AG04450 (cell line): ENCODE data around the gene GABBR2. TPM values are rescaled to one million over a fixed set of nuclear protein-coding genes. Genes with fewer than 3 reads are reported as not detected.

ENCODE experiments used
- CTCF ChIA-PET: fragments of 300-600, 350-600 bp; formaldehyde crosslinking; extraction: SDS; loops from one replicate; lab custom pipeline; 2022; ENCODE audit warnings: antibody characterized with exemption, inconsistent platforms; lab: Charles Lee
- POLR2A ChIA-PET: fragments of 350-600 bp; formaldehyde crosslinking; extraction: SDS; loops from one replicate; lab custom pipeline; 2021; ENCODE audit warnings: antibody characterized with exemption, inconsistent platforms; lab: Yijun Ruan, JAX
- DNase-seq: peaks from one replicate; pipeline ENCODE4 v3.0.0-alpha.2; 2011; ENCODE audit warnings: low read depth, low spot score
- H3K27ac ChIP-seq: one replicate; pipeline ENCODE4 v1.5.1; 2012; ENCODE audit warnings: low read depth, low read length, control low read depth
- H3K27me3 ChIP-seq: one replicate; pipeline ENCODE4 v1.6.0; 2012; ENCODE audit warnings: low read length; ENCODE audit not compliant: control insufficient read depth, insufficient read depth
- H3K4me3 ChIP-seq: 2 replicates; pipeline ENCODE4 v1.5.1; 2011; ENCODE audit warnings: mild to moderate bottlenecking, low read depth, low read length, control low read depth
- H3K9me3 ChIP-seq: 2 replicates; pipeline ENCODE4 v1.5.1; 2012; ENCODE audit warnings: low read length; ENCODE audit not compliant: control insufficient read depth, insufficient read depth
- polyA plus RNA-seq: library from polyadenylated mRNA; depleted of rRNA; stranded (reverse); fragments of >200 nt; gene quantifications from 2 replicates; pipeline ENCODE4 v1.2.3, GENCODE V29; 2011
- TF ChIP-seq, protein P1 (sequence below): IDR thresholded peaks from 2 replicates; pipeline ENCODE4 v1.5.1; 2011; ENCODE audit warnings: low read depth, low read length, control low read depth, inconsistent platforms

Gene GABBR2
- polyA plus RNA-seq, 1 experiment: 2.4 TPM

GRCh38 chr9:98532147-98532546 is 176.6 kb downstream of the GABBR2 start:
- ChIA-PET CTCF (no interaction called here), POLR2A (no interaction called here)
- TF ChIP-seq, protein P1, sequence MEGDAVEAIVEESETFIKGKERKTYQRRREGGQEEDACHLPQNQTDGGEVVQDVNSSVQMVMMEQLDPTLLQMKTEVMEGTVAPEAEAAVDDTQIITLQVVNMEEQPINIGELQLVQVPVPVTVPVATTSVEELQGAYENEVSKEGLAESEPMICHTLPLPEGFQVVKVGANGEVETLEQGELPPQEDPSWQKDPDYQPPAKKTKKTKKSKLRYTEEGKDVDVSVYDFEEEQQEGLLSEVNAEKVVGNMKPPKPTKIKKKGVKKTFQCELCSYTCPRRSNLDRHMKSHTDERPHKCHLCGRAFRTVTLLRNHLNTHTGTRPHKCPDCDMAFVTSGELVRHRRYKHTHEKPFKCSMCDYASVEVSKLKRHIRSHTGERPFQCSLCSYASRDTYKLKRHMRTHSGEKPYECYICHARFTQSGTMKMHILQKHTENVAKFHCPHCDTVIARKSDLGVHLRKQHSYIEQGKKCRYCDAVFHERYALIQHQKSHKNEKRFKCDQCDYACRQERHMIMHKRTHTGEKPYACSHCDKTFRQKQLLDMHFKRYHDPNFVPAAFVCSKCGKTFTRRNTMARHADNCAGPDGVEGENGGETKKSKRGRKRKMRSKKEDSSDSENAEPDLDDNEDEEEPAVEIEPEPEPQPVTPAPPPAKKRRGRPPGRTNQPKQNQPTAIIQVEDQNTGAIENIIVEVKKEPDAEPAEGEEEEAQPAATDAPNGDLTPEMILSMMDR: no peak

GRCh38 chr9:98530806-98531386 is 177.8 kb downstream of the GABBR2 start:
- H3K27ac ChIP-seq: no peak overlapping the region
- no peaks in the 10 kb centered on the region; the same call in 1 of the 2 replicates for H3K9me3 ChIP-seq
- ChIA-PET POLR2A (no interaction called here), CTCF (no interaction called here)
- peaks cover 8% of the 10 kb centered on the region for H3K27me3 ChIP-seq
- TF ChIP-seq, protein P1: no peak
- no peak overlapping the region for H3K4me3 ChIP-seq
- no peak for DNase-seq

More at GRCh38 chr9:98532147-98532546, 176.6 kb downstream of the GABBR2 start:
- Histone ChIP-seq H3K27me3 (peaks cover 8% of the 10 kb centered on the region), H3K9me3 (peaks cover 5% of the 10 kb centered on the region), H3K4me3 (no peak overlapping the region), H3K27ac (no peak overlapping the region)
- no peak for DNase-seq

DNA sequence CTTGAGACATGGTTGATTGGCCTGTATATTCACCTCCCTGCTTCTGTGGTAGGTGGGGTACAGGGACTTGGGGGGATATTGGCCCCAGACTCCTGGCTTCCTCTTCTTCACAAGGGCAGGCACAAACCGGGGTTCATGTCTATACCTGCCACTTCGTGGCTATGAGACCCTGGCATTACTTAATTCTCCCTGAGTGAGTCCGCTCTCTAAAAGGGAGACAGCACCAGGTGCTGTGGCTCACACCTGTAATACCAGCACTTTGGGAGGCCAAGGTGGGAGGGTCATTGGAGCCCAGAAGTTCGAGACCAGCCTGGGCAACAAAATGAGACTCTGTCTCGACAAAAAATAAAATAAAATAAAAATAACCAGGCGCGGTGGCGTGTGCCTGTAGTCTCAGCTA is 178.5 kb downstream of the GABBR2 start:
- Histone ChIP-seq H3K4me3 (no peak overlapping the region), H3K27me3 (peaks cover 8% of the 10 kb centered on the region), H3K27ac (no peak overlapping the region), H3K9me3 (no peaks in the 10 kb centered on the region; the same call in 1 of the 2 replicates)
- DNase-seq: no peak
- ChIA-PET CTCF (no interaction called here), POLR2A (no interaction called here)
- TF ChIP-seq, protein P1: no peak

DNA sequence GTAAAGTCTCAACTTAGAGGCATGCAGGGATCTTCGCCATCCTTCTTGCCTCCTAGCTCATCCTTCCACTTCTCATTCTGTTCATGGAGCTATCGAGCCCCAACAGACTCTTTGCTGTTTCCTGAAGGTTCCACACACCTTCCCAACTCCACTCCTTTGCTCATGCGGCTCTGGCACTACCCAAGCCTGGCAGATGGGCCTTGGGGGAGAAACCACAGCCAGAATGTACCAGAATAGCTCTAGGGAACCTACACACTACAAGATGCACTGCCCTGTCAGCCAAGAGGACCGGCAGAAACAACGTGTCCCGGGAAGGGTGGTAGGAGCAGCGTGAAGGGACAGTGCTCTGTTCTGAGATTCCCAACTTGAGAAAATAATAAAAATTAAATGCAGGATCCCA is 178.9 kb downstream of the GABBR2 start:
- no peak overlapping the region for H3K4me3 ChIP-seq
- ChIA-PET POLR2A (no interaction called here), CTCF (no interaction called here)
- DNase-seq: no peak
- H3K27me3 ChIP-seq: peaks cover 8% of the 10 kb centered on the region
- TF ChIP-seq, protein P1: no peak
- H3K9me3 ChIP-seq: no peaks in the 10 kb centered on the region; the same call in 1 of the 2 replicates
- no peak overlapping the region for H3K27ac ChIP-seq

DNA sequence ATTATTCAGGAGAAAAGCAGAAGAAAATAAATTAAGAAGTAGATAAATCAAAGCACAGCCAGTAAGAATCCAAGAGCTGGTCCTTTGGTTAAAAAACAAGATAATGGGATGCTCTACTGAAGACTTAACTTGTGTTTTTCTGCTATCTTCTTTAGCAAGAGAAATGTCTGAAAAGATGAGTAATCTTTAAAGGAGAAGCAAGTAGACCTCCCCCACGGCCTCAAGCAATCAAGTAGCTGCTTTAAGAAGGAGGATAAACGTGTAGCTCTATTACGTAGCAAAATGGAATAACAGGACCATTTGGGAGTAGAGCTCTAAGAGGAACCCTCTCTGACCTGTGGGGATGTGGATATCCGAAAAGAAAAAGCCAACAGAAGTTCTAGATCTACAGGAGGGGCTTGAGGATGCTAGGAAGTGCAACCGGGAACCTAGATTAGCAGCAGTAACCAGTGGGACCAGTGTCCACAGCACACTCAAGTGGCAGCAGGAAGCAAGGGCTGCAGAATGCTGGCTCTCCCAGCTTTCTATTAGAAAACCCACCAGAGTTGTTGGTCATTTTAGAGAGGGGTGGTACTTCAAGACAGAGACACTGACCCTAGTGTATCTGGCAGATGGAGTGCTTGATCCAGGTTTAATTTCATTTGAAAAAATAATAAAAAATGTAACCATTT is 185.4 kb downstream of the GABBR2 start:
- CTCF ChIA-PET: interaction anchor here (0.9 to 1.1 kb wide), 2 partner anchors 39 to 207 kb away, joined by 3 read pairs; no protein-coding TSS in a partner anchor
- DNase-seq: no peak
- TF ChIP-seq, protein P1: peak; percentile 56
- H3K9me3 ChIP-seq: no peaks in the 10 kb centered on the region
- POLR2A ChIA-PET: no interaction called here
- H3K27me3 ChIP-seq: no peaks in the 10 kb centered on the region
- H3K27ac ChIP-seq: no peak overlapping the region
- no peak overlapping the region for H3K4me3 ChIP-seq
